Mucosa of descending colon (tissue), 3 donors: ENCODE results near the gene CCDC170. TPM values are rescaled to one million over a fixed set of nuclear protein-coding genes. Genes with fewer than 3 reads are reported as not detected.

ENCODE experiments used
- ATAC-seq: fragments of 200-7000 bp; cut with Tn5 transposase; one replicate; pipeline ENCODE4 v1.9.1; 2020; ENCODE audit warnings: mild to moderate bottlenecking, moderate library complexity
- DNase-seq, 3 donors: peaks; one replicate each; pipeline ENCODE4 v3.0.0-alpha.2; 2020
- H3K36me3 ChIP-seq: fragments of 200-600 bp; one replicate; pipeline ENCODE4 v1.8.0; 2021; ENCODE audit warnings: low read depth, mild to moderate bottlenecking
- H3K4me1 ChIP-seq: fragments of 200-600 bp; one replicate; pipeline ENCODE4 v1.8.0; 2021; ENCODE audit warnings: low read depth, mild to moderate bottlenecking
- H3K4me3 ChIP-seq: fragments of 200-600 bp; one replicate; pipeline ENCODE4 v1.8.0; 2021; ENCODE audit warnings: mild to moderate bottlenecking
- H3K9me3 ChIP-seq: fragments of 200-600 bp; one replicate; pipeline ENCODE4 v1.8.0; 2021; ENCODE audit warnings: mild to moderate bottlenecking
- intact Hi-C, 2 donors: fragments of 100-400 bp; cut with DNase I in 1 of 2; cut with micrococcal nuclease in 1 of 2; formaldehyde crosslinking; loops; one replicate each; pipeline versions ENCODE4 v1.11.0 to v1.11.1; 2022; cut with DNase I, micrococcal nuclease
- total RNA-seq, 3 donors: library from RNA; stranded (reverse); fragmentation: NEBNext Ultra II Directional in 2 of 3; extraction: Animal tissue kit (Norgen Biotek cat#: 25700) in 2 of 3; gene quantifications; one replicate each; pipeline versions ENCODE4 v1.2.1 to v1.2.4, GENCODE V29; 2021 to 2023
- TF ChIP-seq, protein P1 (sequence below): fragments of 200-600 bp; IDR thresholded peaks from one replicate; pipeline ENCODE4 v1.8.0; 2022; ENCODE audit warnings: antibody characterized with exemption, mild to moderate bottlenecking
- donor health status: DM: no; HTN: no; CAD: no; lungs with moderate emphysema.
- donor health status: DM: no; HTN: no; CAD: no.
- donor health status: DM: no; HTN: yes; CAD: no.

The CCDC170 gene
- total RNA-seq, 3 donors from 2014 or later = 0.87 to 2.7 (median 1.7) TPM

- Histone ChIP-seq H3K4me3 (no peak overlapping the region), H3K4me1 (no peaks in the 10 kb centered on the region), H3K36me3 (no peaks in the 10 kb centered on the region), H3K9me3 (no peaks in the 10 kb centered on the region)
- DNase-seq (no peak), ATAC-seq (no peak)
- TF ChIP-seq, protein P1, sequence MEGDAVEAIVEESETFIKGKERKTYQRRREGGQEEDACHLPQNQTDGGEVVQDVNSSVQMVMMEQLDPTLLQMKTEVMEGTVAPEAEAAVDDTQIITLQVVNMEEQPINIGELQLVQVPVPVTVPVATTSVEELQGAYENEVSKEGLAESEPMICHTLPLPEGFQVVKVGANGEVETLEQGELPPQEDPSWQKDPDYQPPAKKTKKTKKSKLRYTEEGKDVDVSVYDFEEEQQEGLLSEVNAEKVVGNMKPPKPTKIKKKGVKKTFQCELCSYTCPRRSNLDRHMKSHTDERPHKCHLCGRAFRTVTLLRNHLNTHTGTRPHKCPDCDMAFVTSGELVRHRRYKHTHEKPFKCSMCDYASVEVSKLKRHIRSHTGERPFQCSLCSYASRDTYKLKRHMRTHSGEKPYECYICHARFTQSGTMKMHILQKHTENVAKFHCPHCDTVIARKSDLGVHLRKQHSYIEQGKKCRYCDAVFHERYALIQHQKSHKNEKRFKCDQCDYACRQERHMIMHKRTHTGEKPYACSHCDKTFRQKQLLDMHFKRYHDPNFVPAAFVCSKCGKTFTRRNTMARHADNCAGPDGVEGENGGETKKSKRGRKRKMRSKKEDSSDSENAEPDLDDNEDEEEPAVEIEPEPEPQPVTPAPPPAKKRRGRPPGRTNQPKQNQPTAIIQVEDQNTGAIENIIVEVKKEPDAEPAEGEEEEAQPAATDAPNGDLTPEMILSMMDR = no peak
- intact Hi-C loops = no loop called here
Observed at GRCh38 chr6:151624481-151624880, 130.7 kb downstream of the CCDC170 start.

GRCh38 chr6:151624900-151625536 is 131.2 kb downstream of the CCDC170 start:
- H3K4me3 ChIP-seq = no peak overlapping the region
- ATAC-seq (no peak), DNase-seq (no peak)
- TF ChIP-seq, protein P1 = no peak
- no peaks in the 10 kb centered on the region for H3K36me3 ChIP-seq
- no peaks in the 10 kb centered on the region for H3K9me3 ChIP-seq
- intact Hi-C loops = no loop called here
- no peaks in the 10 kb centered on the region for H3K4me1 ChIP-seq

DNA sequence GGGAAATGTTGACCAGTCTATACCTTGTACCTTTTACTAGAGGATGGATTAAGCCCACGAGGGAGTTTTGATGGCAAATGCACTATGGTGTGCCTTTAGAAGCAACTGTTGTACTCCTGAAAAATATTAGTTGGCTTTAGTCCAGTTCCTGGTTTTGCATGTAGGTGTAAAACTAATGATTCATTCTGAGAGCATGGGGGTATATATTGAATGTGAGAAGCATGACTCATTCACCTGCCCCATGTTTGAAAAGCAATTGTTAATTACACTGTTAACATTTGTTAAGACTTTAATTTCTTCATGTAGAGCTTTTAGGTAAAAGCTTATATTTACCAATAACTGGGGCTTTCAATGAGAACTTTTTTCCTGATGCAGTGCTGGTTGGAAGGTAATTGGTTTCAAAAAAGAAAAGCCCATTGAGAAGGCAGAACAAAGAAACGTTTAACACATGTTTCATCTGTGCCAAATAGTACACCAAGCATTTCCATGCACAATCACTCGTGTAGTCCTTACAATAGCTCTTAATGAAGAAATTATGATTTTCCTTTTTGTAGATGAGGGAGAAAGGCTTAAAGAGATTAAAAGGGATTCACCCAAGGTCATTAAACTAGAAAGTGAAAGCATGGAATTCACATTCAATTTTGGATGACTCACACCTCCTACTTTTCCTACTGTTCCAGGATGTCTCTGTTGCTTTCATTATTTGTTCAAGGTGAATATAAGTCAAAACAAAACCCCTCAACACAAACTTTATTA is 134.1 kb downstream of the CCDC170 start:
- DNase-seq (no peak), ATAC-seq (no peak)
- H3K36me3 ChIP-seq = no peaks in the 10 kb centered on the region
- H3K4me3 ChIP-seq = no peak overlapping the region
- intact Hi-C loops = no loop called here
- no peaks in the 10 kb centered on the region for H3K9me3 ChIP-seq
- H3K4me1 ChIP-seq = no peaks in the 10 kb centered on the region
- TF ChIP-seq, protein P1 = no peak

DNA sequence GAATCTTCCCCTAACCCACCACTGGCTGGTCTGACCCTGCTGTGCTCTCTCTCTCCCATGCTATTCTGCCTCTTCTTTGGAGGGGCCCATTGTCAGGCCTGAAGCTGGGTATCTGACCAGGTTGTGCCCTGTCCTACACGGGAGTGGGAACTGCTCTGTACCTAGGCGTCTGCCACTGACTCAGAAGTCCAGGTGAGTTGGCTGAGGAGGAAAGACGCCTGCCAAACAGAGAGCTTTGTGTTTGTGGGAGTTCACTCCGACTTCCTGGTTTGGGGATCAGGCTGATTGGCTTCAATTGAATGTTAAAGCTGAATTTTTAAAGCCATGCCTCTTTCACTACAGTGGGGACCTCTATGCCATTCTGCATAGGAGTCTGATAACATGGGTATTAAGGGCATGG is 136.0 kb downstream of the CCDC170 start:
- H3K9me3 ChIP-seq = no peaks in the 10 kb centered on the region
- ATAC-seq = no peak

GRCh38 chr6:151630387-151630786 is 136.6 kb downstream of the CCDC170 start:
- H3K36me3 ChIP-seq = no peaks in the 10 kb centered on the region
- no peak for ATAC-seq

More for the DNA sequence above, 136.0 kb downstream of the CCDC170 start:
- Histone ChIP-seq H3K36me3 (no peaks in the 10 kb centered on the region), H3K4me1 (no peaks in the 10 kb centered on the region), H3K4me3 (no peak overlapping the region)
- TF ChIP-seq, protein P1 = no peak
- no peak for DNase-seq
- intact Hi-C loops = no loop called here

More at GRCh38 chr6:151630387-151630786, 136.6 kb downstream of the CCDC170 start:
- DNase-seq = no peak
- TF ChIP-seq, protein P1 = no peak
- Histone ChIP-seq H3K9me3 (no peaks in the 10 kb centered on the region), H3K4me1 (no peaks in the 10 kb centered on the region), H3K4me3 (no peak overlapping the region)
- intact Hi-C loops = no loop called here
